NCI-H1694 treated with DMSO at 0.1 percent for 48 hours (cell line): ENCODE data around the gene USP6.
"Not testable (repeated sequence)": the region's sequence is repeated elsewhere in the genome, so short reads cannot be mapped to it uniquely, and the experiment has no call there.

Experiments
- DNase-seq: peaks from one replicate; lab custom pipeline; 2025; lab: John Stamatoyannopoulos, UW

The USP6 gene

DNA sequence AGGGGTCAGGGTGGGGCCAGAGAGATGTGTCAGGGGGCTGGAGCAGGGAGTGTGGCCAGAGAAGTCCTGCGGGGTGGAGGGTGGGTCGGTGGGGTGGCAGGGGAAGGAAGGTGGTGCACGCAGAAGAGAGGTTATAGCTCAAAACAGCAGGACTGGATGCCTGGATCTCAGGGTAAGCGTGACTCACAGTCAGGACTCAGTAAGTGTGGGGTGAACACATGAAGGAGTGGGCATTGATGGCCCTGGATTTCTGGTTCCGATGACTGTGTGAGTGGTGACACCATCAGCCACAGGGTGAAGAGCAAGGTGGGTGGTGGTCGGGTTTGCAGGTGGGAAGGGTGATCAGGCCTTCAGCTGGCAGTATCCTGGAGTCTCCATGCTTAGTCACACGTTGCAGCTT lies 6.2 kb downstream of the USP6 start:
- not testable (repeated sequence) for DNase-seq

- no peak for DNase-seq
These were observed 6.9 kb downstream of the USP6 start for GRCh38 chr17:5122586-5123342.

- DNase-seq = no peak
These were observed 7.7 kb downstream of the USP6 start for GRCh38 chr17:5123343-5124124.

GRCh38 chr17:5124125-5124760 lies 8.4 kb downstream of the USP6 start:
- not testable (repeated sequence) for DNase-seq

DNA sequence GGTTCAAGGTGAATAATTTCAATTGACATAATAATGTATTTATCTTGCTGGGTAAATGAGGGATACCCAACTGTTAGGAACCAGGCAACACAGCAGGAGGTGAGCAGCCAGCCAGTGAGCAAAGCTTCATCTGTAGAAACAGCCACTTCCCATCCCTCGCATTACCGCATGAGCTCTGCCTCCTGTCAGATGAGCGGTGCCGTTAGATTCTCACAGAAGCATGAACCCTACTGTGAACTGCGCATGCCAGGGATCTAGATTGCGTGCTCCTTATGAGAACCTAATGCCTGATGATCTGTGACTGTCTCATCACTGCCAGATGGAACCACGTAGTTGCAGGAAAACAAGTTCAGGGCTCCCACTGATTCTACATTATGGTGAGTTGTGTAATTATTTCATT lies 9.1 kb downstream of the USP6 start:
- not testable (repeated sequence) for DNase-seq

DNA sequence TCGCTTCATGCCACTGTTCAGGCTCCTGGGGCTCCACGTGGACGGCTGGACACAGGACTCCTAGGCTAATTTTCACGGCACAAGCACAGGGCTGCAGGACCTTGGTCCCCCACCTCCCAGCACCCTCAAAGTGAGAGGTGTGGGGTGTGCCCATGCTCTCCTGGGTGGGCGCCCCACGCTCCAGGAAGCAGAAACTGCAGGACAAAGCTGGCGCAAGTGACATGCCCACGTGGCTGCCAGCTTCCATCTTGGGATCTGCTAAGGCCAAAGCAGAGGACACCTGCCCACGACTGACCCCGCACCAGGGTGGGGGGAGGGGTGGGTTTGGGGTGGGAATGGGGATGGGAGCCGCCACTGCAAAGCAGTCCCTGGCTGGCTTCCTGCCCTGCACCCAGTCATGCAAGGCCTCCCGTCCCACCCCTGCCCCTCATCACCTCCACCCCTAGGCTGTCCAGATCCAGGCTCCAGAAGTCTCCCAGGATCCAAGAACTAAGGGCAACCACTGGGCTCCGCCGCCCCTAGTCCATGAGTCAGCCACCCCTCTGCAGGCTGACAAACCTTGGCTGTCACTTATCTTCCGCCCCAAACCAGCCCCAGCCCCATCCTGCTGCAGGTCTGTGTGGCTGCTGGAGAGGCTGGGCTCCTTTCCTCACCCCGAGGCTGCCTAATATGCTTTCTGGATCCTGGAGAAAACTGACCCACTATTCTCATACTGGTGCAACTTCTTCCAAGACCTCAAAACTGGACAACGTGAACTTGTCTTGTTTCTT lies 11.1 kb downstream of the USP6 start:
- no peak for DNase-seq

- no peak for DNase-seq
These were observed 12.1 kb downstream of the USP6 start for GRCh38 chr17:5127910-5128309.

DNA sequence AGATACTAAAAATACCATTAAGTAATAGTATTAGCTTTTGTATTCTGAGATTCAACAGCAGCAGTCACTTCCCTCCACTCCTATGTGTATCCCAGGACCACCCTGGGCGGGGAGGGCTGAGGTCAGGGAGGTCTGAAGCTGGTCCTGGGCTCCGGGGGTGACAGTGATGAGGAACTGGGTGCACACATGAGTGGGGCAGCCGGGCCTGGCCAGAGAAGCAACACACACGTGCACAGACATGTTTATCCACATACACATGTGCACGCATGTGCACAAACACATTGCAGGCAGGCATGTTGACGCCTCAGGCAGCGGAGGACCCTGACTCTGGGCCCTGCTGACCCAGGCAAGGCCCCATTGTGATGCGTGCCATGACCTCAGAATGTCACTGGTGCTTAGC lies 12.6 kb downstream of the USP6 start:
- DNase-seq = not testable (repeated sequence)

DNA sequence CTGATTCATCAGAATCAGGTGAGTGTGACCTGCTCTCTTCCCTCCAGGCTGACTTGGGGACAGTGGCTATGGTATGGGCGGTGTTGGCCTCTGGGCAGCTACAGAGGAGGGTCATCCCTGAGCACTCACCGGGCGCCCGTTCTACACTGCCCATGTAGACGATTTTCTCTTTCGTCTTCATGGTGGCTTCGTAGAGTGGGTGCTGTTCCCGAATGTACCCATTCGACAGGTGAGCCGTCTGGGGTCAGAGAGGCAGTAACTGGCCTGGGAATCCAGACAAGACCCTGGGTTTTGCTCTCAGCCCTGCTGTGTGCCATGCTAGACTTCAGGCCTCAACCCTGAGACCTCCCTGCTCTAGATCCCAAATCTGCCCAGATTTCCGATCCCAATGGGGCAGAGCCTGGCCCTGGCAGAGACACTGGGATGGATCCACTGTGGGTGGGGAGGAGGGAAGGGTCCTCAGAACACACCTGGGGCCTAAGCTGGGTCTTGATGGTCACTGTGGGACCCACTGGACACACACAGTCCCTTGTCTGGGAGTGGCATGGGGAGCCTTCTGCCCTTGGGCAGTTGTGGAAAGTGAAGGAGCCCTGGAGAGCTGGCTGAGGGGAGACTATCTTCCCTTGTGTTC lies 13.2 kb downstream of the USP6 start:
- DNase-seq = no peak

DNA sequence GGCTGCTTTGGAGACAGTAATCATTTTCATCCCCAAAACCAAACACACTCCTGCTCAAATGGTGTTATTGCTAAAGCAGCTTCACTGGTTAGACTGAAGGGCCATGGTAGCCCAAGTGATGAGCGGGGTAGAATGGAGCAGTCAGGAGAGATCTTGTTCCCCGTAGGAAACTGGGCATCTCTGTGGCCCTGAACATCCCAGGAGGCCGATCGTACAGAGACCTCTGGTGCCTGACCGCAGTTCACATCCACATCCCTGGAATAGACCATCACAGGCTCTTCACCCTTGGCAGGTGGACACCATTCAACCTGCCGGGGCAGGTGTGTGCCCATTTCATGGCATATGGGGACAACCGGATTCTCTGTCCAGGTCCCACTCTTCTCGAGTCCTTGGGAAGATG lies 13.9 kb downstream of the USP6 start:
- DNase-seq = not testable (repeated sequence)

DNA sequence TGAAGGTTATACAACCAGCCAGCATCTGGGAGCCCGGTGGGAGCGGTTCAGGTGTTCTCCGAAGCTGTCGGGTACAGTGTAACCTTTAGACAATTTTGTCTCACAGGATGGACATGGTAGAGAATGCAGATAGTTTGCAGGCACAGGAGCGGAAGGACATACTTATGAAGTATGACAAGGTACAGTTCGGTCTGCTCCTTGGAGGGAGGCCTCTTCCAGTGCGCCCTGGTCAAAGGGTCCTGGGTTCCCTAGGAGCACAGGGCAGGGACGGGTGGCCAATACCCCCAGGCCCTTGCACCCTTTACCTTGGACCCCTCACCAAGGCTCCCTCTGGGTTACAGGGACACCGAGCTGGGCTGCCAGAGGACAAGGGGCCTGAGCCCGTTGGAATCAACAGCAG lies 14.4 kb downstream of the USP6 start:
- DNase-seq = not testable (repeated sequence)

DNA sequence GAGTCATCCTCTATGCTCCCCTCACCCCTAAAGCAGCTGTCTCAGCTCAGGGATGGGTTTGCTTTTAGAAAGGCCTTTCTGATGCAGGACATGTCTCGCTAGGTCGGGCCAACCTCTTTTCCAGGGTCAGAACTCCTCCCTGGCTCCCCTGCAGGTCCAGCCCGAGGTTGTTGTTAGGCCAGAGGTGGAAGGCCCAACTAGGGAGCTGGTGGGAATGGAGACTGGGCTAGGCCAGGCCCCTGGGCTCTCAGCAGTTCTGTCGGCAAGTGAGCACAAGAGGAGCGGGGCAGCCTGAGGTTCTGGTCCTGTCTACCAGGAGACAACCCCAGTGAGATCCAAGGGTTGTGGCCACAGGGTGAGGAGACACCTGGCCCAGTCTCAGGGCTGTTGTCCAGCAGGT lies 14.9 kb downstream of the USP6 start:
- DNase-seq = not testable (repeated sequence)

DNA sequence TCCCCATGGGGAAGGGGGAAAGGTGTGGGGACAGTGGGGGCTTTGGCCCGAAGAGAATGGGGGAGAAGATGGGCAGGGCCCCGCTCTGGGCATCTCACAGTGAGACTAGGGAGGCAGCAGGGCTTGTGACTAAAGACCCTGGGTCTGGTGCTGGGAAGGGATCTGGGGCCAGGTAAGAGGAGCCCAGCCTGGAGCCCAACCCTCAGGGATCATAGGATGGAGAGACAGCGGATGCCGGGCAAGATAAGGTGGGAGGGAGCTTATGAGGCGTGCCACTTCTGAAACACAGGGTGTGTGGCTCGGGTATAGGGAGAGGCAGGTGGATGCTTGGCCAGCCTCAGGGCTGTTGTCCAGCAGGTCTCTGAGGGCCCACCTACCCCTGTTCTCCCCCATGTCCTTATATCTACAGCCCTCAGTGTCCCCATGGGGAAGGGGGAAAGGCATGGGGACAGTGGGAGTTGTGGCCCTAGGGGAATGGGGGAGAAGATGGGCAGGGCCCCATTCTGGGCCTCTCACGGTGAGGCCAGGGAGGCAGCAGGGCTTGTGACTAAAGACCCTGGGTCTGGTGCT lies 15.4 kb downstream of the USP6 start:
- no peak for DNase-seq

DNA sequence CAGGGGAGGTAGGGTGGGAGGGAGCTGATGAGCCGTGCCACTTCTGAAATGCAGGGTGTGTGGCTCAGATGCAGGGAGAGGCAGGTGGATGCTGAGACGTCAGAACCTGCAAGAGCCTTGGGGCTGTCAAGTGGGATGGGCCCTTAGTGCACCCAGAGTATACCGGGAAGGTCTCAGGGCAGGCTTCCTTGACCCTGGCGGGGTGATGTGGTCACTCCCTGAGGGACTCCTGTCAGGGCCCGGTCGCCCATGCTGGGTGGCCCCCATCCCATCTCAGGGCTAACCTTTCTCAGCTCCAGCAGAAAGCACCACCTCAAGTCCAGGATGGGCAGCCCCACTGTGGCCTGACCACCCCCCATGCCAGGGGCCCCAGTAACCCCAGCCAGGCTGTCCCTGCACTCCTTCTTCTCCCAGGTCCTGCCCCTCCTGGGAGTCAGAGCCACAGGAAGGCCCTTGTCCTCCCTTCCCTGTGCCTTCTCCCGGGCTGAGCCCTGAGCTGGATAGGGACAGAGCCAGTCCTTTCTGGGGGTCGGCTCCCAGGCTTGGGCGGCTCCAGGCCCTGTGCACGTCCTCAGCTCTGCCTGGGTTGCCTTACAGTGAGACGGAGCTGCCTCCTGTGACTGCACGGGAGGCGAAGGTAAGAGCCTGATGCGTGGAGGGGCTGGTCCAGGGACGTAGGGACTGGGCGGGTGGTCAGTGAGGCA lies 16.1 kb downstream of the USP6 start:
- DNase-seq = not testable (repeated sequence)

DNA sequence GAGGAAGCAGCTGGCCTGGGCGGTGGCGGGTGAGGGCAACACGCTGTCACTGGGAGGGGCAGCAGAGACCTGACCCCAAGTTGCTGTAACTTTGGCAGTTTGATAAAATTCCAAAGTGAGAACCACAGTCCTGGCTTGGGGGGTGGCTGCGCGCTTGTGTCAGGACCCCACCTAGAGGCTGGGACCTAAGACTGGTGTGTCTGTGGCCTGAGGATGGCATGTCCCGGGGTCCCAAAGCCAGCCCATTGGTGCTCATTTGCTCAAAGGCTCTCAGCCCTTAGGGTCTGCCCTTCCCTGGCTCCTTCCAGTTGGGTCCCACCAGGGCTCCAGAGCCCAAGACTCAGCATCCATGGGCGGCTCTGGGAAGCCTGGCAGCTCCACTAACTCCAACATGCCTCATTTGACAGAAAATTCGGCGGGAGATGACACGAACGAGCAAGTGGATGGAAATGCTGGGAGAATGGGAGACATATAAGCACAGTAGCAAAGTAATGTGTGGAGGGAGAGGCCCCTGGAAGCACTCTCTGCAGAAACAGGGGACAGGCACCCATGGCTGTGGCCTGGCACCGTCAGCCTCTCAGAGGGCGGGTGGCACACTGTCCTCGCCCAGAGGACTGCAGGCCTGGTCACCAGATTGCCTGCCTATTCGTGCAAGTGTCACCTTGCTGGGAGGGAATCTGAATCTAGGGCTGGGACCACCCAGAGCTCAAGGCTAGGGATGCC lies 16.8 kb downstream of the USP6 start:
- DNase-seq = not testable (repeated sequence)

GRCh38 chr17:5133311-5133710 lies 17.5 kb downstream of the USP6 start:
- no peak for DNase-seq

DNA sequence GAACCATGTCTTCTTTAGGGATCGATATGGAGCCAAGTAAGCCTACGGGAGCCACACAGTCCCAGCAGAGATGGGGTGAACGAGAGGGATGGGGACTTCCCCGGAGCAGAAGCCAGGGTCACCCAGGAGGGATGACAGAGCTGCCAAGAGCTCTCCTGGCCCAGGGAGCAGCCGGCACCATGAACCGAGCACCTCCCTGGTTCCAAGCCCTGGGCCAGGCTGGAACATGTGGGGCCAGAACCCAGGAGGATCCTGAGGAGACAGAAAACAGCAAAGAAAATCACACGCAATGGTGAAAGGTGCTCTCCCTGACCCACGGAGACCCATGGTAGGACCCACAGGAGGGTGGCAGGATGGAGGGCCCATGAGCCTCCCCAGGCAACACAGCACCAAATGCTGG lies 18.1 kb downstream of the USP6 start:
- not testable (repeated sequence) for DNase-seq

DNA sequence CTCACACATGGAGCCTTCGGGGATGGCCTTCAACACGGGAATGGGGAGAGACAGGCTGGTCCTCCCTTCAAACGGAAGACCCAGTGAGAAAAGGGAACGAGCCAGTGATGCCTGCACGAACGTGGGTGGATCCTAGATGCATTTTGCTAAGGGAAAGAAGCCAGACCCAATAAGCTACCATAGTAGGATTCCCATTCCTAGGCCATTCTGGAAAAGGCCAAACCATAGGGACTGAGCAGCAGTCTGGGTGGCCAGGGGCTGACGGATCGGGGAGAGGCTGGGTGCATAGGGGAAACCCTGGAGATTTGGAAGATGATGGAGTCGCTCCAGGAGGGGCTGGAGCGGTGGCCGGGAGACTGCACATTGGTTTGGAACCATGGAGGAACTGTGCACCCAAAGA lies 18.7 kb downstream of the USP6 start:
- not testable (repeated sequence) for DNase-seq

DNA sequence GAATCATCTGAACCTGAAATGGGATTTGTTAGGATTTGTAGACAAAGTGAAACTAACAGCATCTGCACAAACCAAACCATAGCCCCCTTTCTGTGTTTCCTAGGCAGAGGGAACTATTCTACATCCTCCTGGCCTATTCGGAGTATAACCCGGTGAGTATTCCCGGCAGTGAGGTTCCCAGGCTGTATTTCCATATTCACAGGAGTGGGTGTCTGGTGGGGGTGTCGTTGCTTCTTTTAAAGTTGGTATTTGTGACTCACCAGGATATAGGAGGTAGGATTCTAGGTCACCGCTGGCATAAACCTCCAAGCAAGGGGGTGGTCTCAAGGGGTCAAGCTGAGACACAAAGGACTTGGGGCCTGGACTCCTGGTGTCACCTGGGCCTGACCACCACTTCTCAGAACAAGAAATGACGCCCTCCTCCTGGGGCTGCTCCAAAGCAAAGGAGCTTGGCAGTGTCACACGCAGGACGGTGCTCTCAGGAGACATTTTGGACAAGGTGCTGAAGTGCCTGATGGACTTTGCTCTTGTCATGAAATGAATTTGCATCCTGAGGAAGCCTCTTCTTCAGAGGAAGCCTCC lies 19.4 kb downstream of the USP6 start:
- not testable (repeated sequence) for DNase-seq
